Liver (tissue), 9 donors: ENCODE measurements around the gene MBNL2. TPM values are rescaled to one million over a fixed set of nuclear protein-coding genes. Genes with fewer than 3 reads are reported as not detected.
A peak's percentile ranks its signal among the peaks of the same experiment; 100 is the strongest.

Experiments
- DNase-seq: peaks from one replicate; pipeline ENCODE4 v3.0.0-alpha.2; 2017; ENCODE audit warnings: low spot score
- H3K27ac ChIP-seq, 2 donors: one replicate each; pipeline ENCODE4 v1.7.0; 2013; ENCODE audit warnings: inconsistent platforms in 2 of 2, low read length in 2 of 2, control low read depth in 1 of 2, low read depth in 1 of 2, mild to moderate bottlenecking in 1 of 2
- H3K27me3 ChIP-seq, 4 donors: one replicate each; pipeline versions ENCODE4 v1.6.1 to v1.7.0; 2013; ENCODE audit warnings: low read length in 3 of 4, inconsistent platforms in 1 of 4, mild to moderate bottlenecking in 1 of 4, moderate library complexity in 1 of 4; ENCODE audit not compliant: control insufficient read depth in 4 of 4, insufficient read depth in 4 of 4
- H3K36me3 ChIP-seq, 4 donors: one replicate each; pipeline versions ENCODE4 v1.6.1 to v1.7.0; 2013; ENCODE audit warnings: low read length in 3 of 4, mild to moderate bottlenecking in 3 of 4, low read depth in 1 of 4, moderate library complexity in 1 of 4; ENCODE audit not compliant: control insufficient read depth in 4 of 4, insufficient read depth in 3 of 4
- H3K4me1 ChIP-seq, 4 donors: one replicate each; pipeline versions ENCODE4 v1.6.1 to v1.7.0; 2013; ENCODE audit warnings: low read length in 3 of 4, mild to moderate bottlenecking in 3 of 4, moderate library complexity in 1 of 4; ENCODE audit not compliant: control insufficient read depth in 4 of 4, insufficient read depth in 4 of 4
- H3K4me3 ChIP-seq, 3 donors: one replicate each; pipeline versions ENCODE4 v1.6.1 to v1.7.0; 2013; ENCODE audit warnings: low read length in 3 of 3, control low read depth in 1 of 3, low read depth in 1 of 3, mild to moderate bottlenecking in 1 of 3
- H3K9ac ChIP-seq, 2 donors: one replicate each; pipeline ENCODE4 v1.7.0; 2013; ENCODE audit warnings: low read length in 2 of 2, mild to moderate bottlenecking in 2 of 2, moderate library complexity in 2 of 2, control low read depth in 1 of 2, low read depth in 1 of 2
- H3K9me3 ChIP-seq, 4 donors: one replicate each; pipeline versions ENCODE4 v1.6.1 to v1.7.0; 2013; ENCODE audit warnings: low read length in 3 of 4; ENCODE audit not compliant: control insufficient read depth in 4 of 4
- ATF3 ChIP-seq: IDR thresholded peaks from 2 replicates; pipeline ENCODE4 v1.6.1; 2016; ENCODE audit warnings: antibody characterized with exemption
- CTCF ChIP-seq: fragments of 150-350 bp; IDR thresholded peaks from 2 replicates; pipeline ENCODE4 v1.5.1; 2017; ENCODE audit warnings: improper control_type of control experiment, low read depth, low read length; ENCODE audit not compliant: missing input control
- EGR1 ChIP-seq, 2 donors: IDR thresholded peaks; 2 replicates each; pipeline ENCODE4 v1.6.1; 2016 to 2018; ENCODE audit warnings: antibody characterized with exemption in 2 of 2, low read depth in 2 of 2
- FOXA1 ChIP-seq: IDR thresholded peaks from 2 replicates; pipeline ENCODE4 v1.6.1; 2016; ENCODE audit warnings: antibody characterized with exemption
- FOXA2 ChIP-seq: IDR thresholded peaks from 2 replicates; pipeline ENCODE4 v1.6.1; 2016; ENCODE audit warnings: antibody characterized with exemption
- GABPA ChIP-seq, 2 donors: IDR thresholded peaks in 1 of 2; conservative IDR thresholded peaks in 1 of 2; 2 replicates each; pipeline ENCODE4 v1.6.1; 2016; ENCODE audit warnings: antibody characterized with exemption in 2 of 2, mild to moderate bottlenecking in 1 of 2, moderate library complexity in 1 of 2
- HNF4A ChIP-seq, 2 donors: conservative IDR thresholded peaks; 2 replicates each; pipeline ENCODE4 v1.6.1; 2016; ENCODE audit warnings: antibody characterized with exemption in 2 of 2, mild to moderate bottlenecking in 2 of 2
- HNF4G ChIP-seq: IDR thresholded peaks from 2 replicates; pipeline ENCODE4 v1.6.1; 2016; ENCODE audit warnings: antibody characterized with exemption
- JUND ChIP-seq, 2 donors: IDR thresholded peaks; 2 replicates each; pipeline ENCODE4 v1.6.1; 2016; ENCODE audit warnings: antibody characterized with exemption in 2 of 2
- MAX ChIP-seq: IDR thresholded peaks from 2 replicates; pipeline ENCODE4 v1.6.1; 2016; ENCODE audit warnings: antibody characterized with exemption
- NR2F2 ChIP-seq: IDR thresholded peaks from 2 replicates; pipeline ENCODE4 v1.6.1; 2016; ENCODE audit warnings: antibody characterized with exemption
- RAD21 ChIP-seq, 2 donors: IDR thresholded peaks; 2 replicates each; pipeline ENCODE4 v1.6.1; 2016; ENCODE audit warnings: antibody characterized with exemption in 2 of 2, mild to moderate bottlenecking in 2 of 2
- REST ChIP-seq: IDR thresholded peaks from 2 replicates; pipeline ENCODE4 v1.6.1; 2016; ENCODE audit warnings: antibody characterized with exemption, mild to moderate bottlenecking
- RXRA ChIP-seq, 2 donors: IDR thresholded peaks; 2 replicates each; pipeline ENCODE4 v1.6.1; 2017 to 2018; ENCODE audit warnings: antibody characterized with exemption in 2 of 2, mild to moderate bottlenecking in 1 of 2
- SP1 ChIP-seq: IDR thresholded peaks from 2 replicates; pipeline ENCODE4 v1.6.1; 2018; ENCODE audit warnings: antibody characterized with exemption, mild to moderate bottlenecking
- TAF1 ChIP-seq: conservative IDR thresholded peaks from 2 replicates; pipeline ENCODE4 v1.6.1; 2016; ENCODE audit warnings: antibody characterized with exemption, mild to moderate bottlenecking
- YY1 ChIP-seq: IDR thresholded peaks from 2 replicates; pipeline ENCODE4 v1.6.1; 2016; ENCODE audit warnings: antibody characterized with exemption, mild to moderate bottlenecking
- ZBTB33 ChIP-seq: IDR thresholded peaks from 2 replicates; pipeline ENCODE4 v1.6.1; 2016; ENCODE audit warnings: antibody characterized with exemption
- WGBS: extraction: QIAGEN DNeasy Blood & Tissue Kit; methylation state at CpG from one replicate; pipeline ENCODE4 v1.1.7; 2013; 5-methylcytosine and 5-hydroxymethylcytosine counted together
- polyA plus RNA-seq, 2 donors: library from polyadenylated mRNA; stranded (reverse) in 1 of 2; unstranded in 1 of 2; fragments of 200-250 nt in 1 of 2; fragments of >200 nt in 1 of 2; fragmentation: Nextera tagmentation in 1 of 2; extraction: Ambion mirVana in 1 of 2; gene quantifications; one replicate each; pipeline versions ENCODE4 v1.2.1 to v1.2.3, GENCODE V29; 2013 to 2015
- total RNA-seq, 2 donors: library from RNA; depleted of rRNA; stranded (reverse); fragments of >200 nt; gene quantifications; one replicate each; pipeline ENCODE4 v1.2.3, GENCODE V29; 2014
- donor health status: healthy.
- donor health status: healthy.
- donor health status: healthy.
- donor health status: healthy.
- donor health status: healthy.

Gene MBNL2
- total and polyA plus RNA-seq, 4 donors = 16.0 to 49.6 (median 36.8) TPM

- 82% methylated on average over 7 of the region's 7 CpGs for WGBS
- H3K4me1 ChIP-seq = peaks cover 22 to 50% (median 33%) of the 10 kb centered on the region in 4 donors
- peak overlapping the region in 1 of 2 donors; percentile 33 for H3K27ac ChIP-seq
Observed at GRCh38 chr13:97307118-97307881, 85.2 kb downstream of the MBNL2 start.

More at GRCh38 chr13:97307118-97307881, 85.2 kb downstream of the MBNL2 start:
- Histone ChIP-seq H3K9ac (no peak overlapping the region), H3K9me3 (peaks cover 0 to 2% (median 0%) of the 10 kb centered on the region in 4 donors), H3K27me3 (no peaks in the 10 kb centered on the region), H3K36me3 (peaks cover 0 to 2% (median 0%) of the 10 kb centered on the region in 4 donors), H3K4me3 (no peak overlapping the region)
- no peak for TF ChIP-seq TAF1
- no peak for TF ChIP-seq FOXA1
- TF ChIP-seq RXRA (IDR thresholded peaks at IDR 0.05) = peak; percentile 51 to 69
- peak; percentile 47 for TF ChIP-seq NR2F2
- no peak for TF ChIP-seq MAX
- TF ChIP-seq REST = no peak
- no peak for TF ChIP-seq YY1
- TF ChIP-seq CTCF = no peak
- TF ChIP-seq RAD21 (IDR thresholded peaks at IDR 0.05) = no peak
- TF ChIP-seq ZBTB33 = peak; percentile 13
- TF ChIP-seq HNF4G = no peak
- no peak for TF ChIP-seq FOXA2
- TF ChIP-seq JUND (IDR thresholded peaks at IDR 0.05) = no peak
- peak; percentile 59 to 63 for TF ChIP-seq HNF4A (conservative IDR thresholded peaks at IDR 0.05)
- TF ChIP-seq EGR1 (IDR thresholded peaks at IDR 0.05; ENCODE audit: low read depth in 2 of 2) = peak in 1 of 2 donors; percentile 37
- no peak for TF ChIP-seq ATF3
- TF ChIP-seq SP1 = peak; percentile 7
- TF ChIP-seq GABPA (IDR thresholded peaks at IDR 0.05 in 1 of 2, conservative IDR thresholded peaks at IDR 0.05 in 1 of 2) = no peak
- no peak for DNase-seq
